SK-N-SH (cell line): ENCODE results near the gene SPACA6. TPM values are rescaled to one million over a fixed set of nuclear protein-coding genes. Genes with fewer than 3 reads are reported as not detected.

Experiments
- CTCF ChIA-PET: fragments of 300-600, 350-600 bp; formaldehyde crosslinking; extraction: SDS; loops from one replicate; lab custom pipeline; 2021; lab: Yijun Ruan, JAX
- POLR2A ChIA-PET: fragments of 350-600 bp; sonication (Branson Sonifier 250); formaldehyde crosslinking; extraction: SDS; loops from one replicate; lab custom pipeline; 2020; ENCODE audit warnings: antibody characterized with exemption, inconsistent platforms; lab: Yijun Ruan, JAX
- DNase-seq: peaks from one replicate; pipeline ENCODE4 v3.0.0; 2012
- H2AFZ ChIP-seq: fragments of 200-600 bp; sonication (generic); 2 replicates; pipeline ENCODE4 v1.8.1; 2016; ENCODE audit warnings: antibody characterized with exemption, mild to moderate bottlenecking, low read depth
- H3F3A ChIP-seq: fragments of 200-600 bp; sonication (generic); replicated peaks from 2 replicates; pipeline ENCODE3; 2016; ENCODE audit warnings: antibody characterized with exemption, mild to moderate bottlenecking; ENCODE audit not compliant: insufficient read depth
- H3K27ac ChIP-seq, 2 experiments: fragments of 200-500 bp in 1 of 2; fragments of 200-600 bp in 1 of 2; sonication (Bioruptor generic) in 1 of 2; sonication (generic), shearing (Covaris generic) in 1 of 2; 2 replicates each; pipeline versions ENCODE4 v1.5.1 to v1.6.1; 2014 to 2016; ENCODE audit warnings: low read depth in 2 of 2, inconsistent platforms in 1 of 2, low read length in 1 of 2, mild to moderate bottlenecking in 1 of 2, mixed read lengths in 1 of 2
- H3K27me3 ChIP-seq: fragments of 200-600 bp; sonication (generic), shearing (Covaris generic); 2 replicates; pipeline ENCODE4 v1.6.1; 2016; ENCODE audit warnings: mixed run types; ENCODE audit not compliant: insufficient read depth
- H3K36me3 ChIP-seq, 2 experiments: fragments of 200-500 bp in 1 of 2; fragments of 200-600 bp in 1 of 2; sonication (Bioruptor generic) in 1 of 2; sonication (generic) in 1 of 2; replicated peaks in 1 of 2; 2 replicates each; pipeline versions ENCODE3 to v1.5.1; 2014 to 2016; ENCODE audit warnings: low read length in 1 of 2, mild to moderate bottlenecking in 1 of 2; ENCODE audit not compliant: insufficient read depth in 2 of 2, control insufficient read depth in 1 of 2
- H3K4me1 ChIP-seq, 2 experiments: fragments of 200-500 bp in 1 of 2; fragments of 200-600 bp in 1 of 2; sonication (Bioruptor generic) in 1 of 2; sonication (generic), shearing (Covaris generic) in 1 of 2; 2 replicates each; pipeline versions ENCODE4 v1.5.1 to v1.6.1; 2014 to 2016; ENCODE audit warnings: low read depth in 1 of 2, low read length in 1 of 2, mixed run types in 1 of 2; ENCODE audit not compliant: insufficient read depth in 2 of 2, control insufficient read depth in 1 of 2
- H3K4me2 ChIP-seq: fragments of 200-600 bp; sonication (generic), shearing (Covaris generic); 2 replicates; pipeline ENCODE4 v1.6.1; 2017; ENCODE audit warnings: mixed run types
- H3K4me3 ChIP-seq, 2 experiments: fragments of 200-500 bp in 1 of 2; fragments of 200-600 bp in 1 of 2; sonication (Bioruptor generic) in 1 of 2; sonication (generic), shearing (Covaris generic) in 1 of 2; 2 replicates each; pipeline versions ENCODE4 v1.5.1 to v1.8.1; 2014 to 2016; ENCODE audit warnings: low read depth in 2 of 2, inconsistent platforms in 1 of 2, low read length in 1 of 2, mild to moderate bottlenecking in 1 of 2, mixed read lengths in 1 of 2, moderate library complexity in 1 of 2
- H3K79me2 ChIP-seq: fragments of 200-600 bp; sonication (generic); 2 replicates; pipeline ENCODE4 v1.8.1; 2017; ENCODE audit warnings: mild to moderate bottlenecking; ENCODE audit not compliant: insufficient read depth
- H3K9ac ChIP-seq: fragments of 200-600 bp; sonication (generic); 2 replicates; pipeline ENCODE4 v1.6.1; 2017; ENCODE audit warnings: mixed run types
- H3K9me2 ChIP-seq: fragments of 200-600 bp; sonication (generic); 2 replicates; pipeline ENCODE4 v1.6.1; 2017; ENCODE audit warnings: mixed run types
- H3K9me3 ChIP-seq: fragments of 200-600 bp; sonication (generic); 2 replicates; pipeline ENCODE4 v1.6.1; 2017; ENCODE audit warnings: mixed run types, mild to moderate bottlenecking, moderate library complexity
- H4K20me1 ChIP-seq: fragments of 200-600 bp; sonication (generic); 2 replicates; pipeline ENCODE4 v1.6.1; 2017; ENCODE audit warnings: mild to moderate bottlenecking, mixed run types; ENCODE audit not compliant: insufficient read depth
- CTCF ChIP-seq: fragments of 200-600 bp; sonication (generic); IDR thresholded peaks from 2 replicates; pipeline ENCODE4 v1.6.1; 2017; ENCODE audit warnings: antibody characterized with exemption, mild to moderate bottlenecking, moderate library complexity
- ELF1 ChIP-seq: IDR thresholded peaks from 2 replicates; pipeline ENCODE4 v1.4.0; 2012
- EP300 ChIP-seq, 2 experiments: IDR thresholded peaks; 2 replicates each; pipeline versions ENCODE4 v1.4.0 to v1.6.1; 2012; ENCODE audit warnings: borderline replicate concordance in 1 of 2, low read depth in 1 of 2, low read length in 1 of 2
- EZH2phosphoT487 ChIP-seq: fragments of 200-600 bp; sonication (generic); IDR thresholded peaks from 2 replicates; pipeline ENCODE4 v1.6.1; 2017; ENCODE audit warnings: low read depth, mixed run types, mild to moderate bottlenecking, antibody characterized with exemption, moderate library complexity, borderline replicate concordance
- FOSL2 ChIP-seq: IDR thresholded peaks from 2 replicates; pipeline ENCODE4 v1.4.0; 2012; ENCODE audit warnings: low read depth, mild to moderate bottlenecking, moderate library complexity, borderline replicate concordance
- FOXM1 ChIP-seq: IDR thresholded peaks from 2 replicates; pipeline ENCODE4 v1.4.0; 2012; ENCODE audit warnings: low read depth, mild to moderate bottlenecking
- GATA2 ChIP-seq: sonication (generic); formaldehyde crosslinking; IDR thresholded peaks from 2 replicates; pipeline ENCODE4 v1.5.0; 2020; ENCODE audit warnings: mild to moderate bottlenecking, missing genetic modification reagents
- IRF3 ChIP-seq: fragments of 150-350 bp; IDR thresholded peaks from 2 replicates; pipeline ENCODE4 v1.6.1; 2016; ENCODE audit warnings: mild to moderate bottlenecking, low read depth, low read length
- MEF2A ChIP-seq: IDR thresholded peaks from 2 replicates; pipeline ENCODE4 v1.4.0; 2012; ENCODE audit warnings: low read depth, borderline replicate concordance
- NFIC ChIP-seq: IDR thresholded peaks from 2 replicates; pipeline ENCODE4 v1.4.0; 2012; ENCODE audit warnings: borderline replicate concordance
- NRF1 ChIP-seq: IDR thresholded peaks from 2 replicates; pipeline ENCODE4 v1.6.1; 2012; ENCODE audit warnings: low read depth, mild to moderate bottlenecking, low read length
- PBX3 ChIP-seq: IDR thresholded peaks from 2 replicates; pipeline ENCODE4; 2012
- POLR2AphosphoS5 ChIP-seq: IDR thresholded peaks from 2 replicates; pipeline ENCODE4 v1.6.1; 2012; ENCODE audit warnings: low read depth, low read length
- USF2 ChIP-seq: fragments of 150-350 bp; IDR thresholded peaks from 2 replicates; pipeline ENCODE4 v1.6.1; 2017; ENCODE audit warnings: antibody characterized with exemption, low read length, low read depth, borderline replicate concordance
- ZBTB33 ChIP-seq: IDR thresholded peaks from 2 replicates; pipeline ENCODE4 v1.4.0; 2012; ENCODE audit warnings: low read depth, borderline replicate concordance
- WGBS: methylation state at CpG from one replicate; pipeline ENCODE4 v1.1.6; 2017; ENCODE audit warnings: low lambda C conversion rate; 5-methylcytosine and 5-hydroxymethylcytosine counted together
- polyA plus RNA-seq, 3 experiments: library from polyadenylated mRNA; depleted of rRNA; stranded (reverse); fragments of >200 nt; gene quantifications; 2 replicates each; pipeline ENCODE4 v1.2.3, GENCODE V29; 2012

SPACA6 gene
- polyA plus RNA-seq, 1 of the 3 experiments (the other 2 are of a cell fraction), result 15.8 TPM

GRCh38 chr19:51653162-51653561, 40.0 kb upstream of the SPACA6 start:
- Histone ChIP-seq H3K9me2 (no peaks in the 10 kb centered on the region), H2AFZ (no peak overlapping the region), H3K4me1 (no peaks in the 10 kb centered on the region), H3K36me3 (no peaks in the 10 kb centered on the region), H4K20me1 (no peaks in the 10 kb centered on the region), H3K79me2 (no peaks in the 10 kb centered on the region), H3F3A (peaks cover 6% of the 10 kb centered on the region), H3K9ac (no peak overlapping the region), H3K9me3 (no peaks in the 10 kb centered on the region), H3K27me3 (peaks cover 29% of the 10 kb centered on the region; the same call in 1 of the 2 replicates), H3K27ac (no peak overlapping the region), H3K4me3 (no peak overlapping the region), H3K4me2 (no peak overlapping the region)
- ChIA-PET POLR2A (no interaction called here), CTCF (interaction anchor here (2.0 to 3.5 kb wide), 2 partner anchors 8 to 125 kb away, joined by 9 to 14 read pairs; no protein-coding TSS in a partner anchor)
- TF ChIP-seq EP300 (IDR thresholded peaks at IDR 0.05; ENCODE audit: borderline replicate concordance in 1 of 2, low read depth in 1 of 2, low read length in 1 of 2), result no peak
- no peak for TF ChIP-seq POLR2AphosphoS5
- TF ChIP-seq CTCF, result no peak
- TF ChIP-seq NFIC, result no peak
- TF ChIP-seq GATA2 (CRISPR knock-in tag), result no peak
- no peak for TF ChIP-seq EZH2phosphoT487
- TF ChIP-seq ZBTB33, result no peak
- no peak for TF ChIP-seq PBX3
- TF ChIP-seq USF2, result no peak
- TF ChIP-seq MEF2A, result no peak
- no peak for TF ChIP-seq IRF3
- no peak for TF ChIP-seq FOSL2
- TF ChIP-seq FOXM1, result no peak
- TF ChIP-seq ELF1, result no peak
- no peak for TF ChIP-seq NRF1
- WGBS, result 27% methylated on average over 2 of the region's 2 CpGs
- DNase-seq, result no peak
